ENCODE results near the gene HTR3A. TPM values are rescaled to one million over a fixed set of nuclear protein-coding genes. Genes with fewer than 3 reads are reported as not detected.
A peak's percentile ranks its signal among the peaks of the same experiment; 100 is the strongest.

Gene HTR3A
- total and polyA plus RNA-seq, 7 experiments from 2014 or later, result not detected

- H3K27me3 Mint-ChIP-seq, result peaks cover 12 to 34% (median 25%) of the 10 kb centered on the region in 5 donors
- DNase-seq, result no peak
- Histone ChIP-seq H3K27ac (ENCODE audit: low read depth, low read length) (no peak overlapping the region), H3K27me3 (ENCODE audit: control insufficient read depth in 2 of 2, insufficient read depth in 2 of 2, low read length in 2 of 2) (no peaks in the 10 kb centered on the region), H3K4me1 (ENCODE audit: control insufficient read depth in 2 of 2, insufficient read depth in 2 of 2, low read length in 2 of 2) (no peaks in the 10 kb centered on the region), H3K36me3 (ENCODE audit: control insufficient read depth in 2 of 3, insufficient read depth in 3 of 3, low read length in 3 of 3) (no peaks in the 10 kb centered on the region), H3K4me3 (ENCODE audit: low read length) (no peak overlapping the region), H3K9me3 (ENCODE audit: control insufficient read depth in 2 of 3, low read length in 3 of 3) (no peaks in the 10 kb centered on the region)
- ChIA-PET CTCF (no interaction called here), POLR2A (no interaction called here)
- no peak overlapping the region for H3K27ac Mint-ChIP-seq
- H3K4me3 Mint-ChIP-seq, result no peak overlapping the region
- intact Hi-C loops (cut with micrococcal nuclease), result no loop called here
- H3K4me1 Mint-ChIP-seq, result peaks cover 0 to 4% (median 0%) of the 10 kb centered on the region in 7 donors
- H3K9me3 Mint-ChIP-seq, result no peaks in the 10 kb centered on the region
- no peak for ATAC-seq
- H3K36me3 Mint-ChIP-seq, result no peaks in the 10 kb centered on the region
Measured at GRCh38 chr11:113952070-113952469, 22.8 kb upstream of the HTR3A start.

- Histone ChIP-seq H3K9me3 (ENCODE audit: control insufficient read depth in 2 of 3, low read length in 3 of 3) (no peaks in the 10 kb centered on the region), H3K4me1 (ENCODE audit: control insufficient read depth in 2 of 2, insufficient read depth in 2 of 2, low read length in 2 of 2) (no peaks in the 10 kb centered on the region), H3K4me3 (ENCODE audit: low read length) (no peak overlapping the region), H3K27ac (ENCODE audit: low read depth, low read length) (no peak overlapping the region), H3K36me3 (ENCODE audit: control insufficient read depth in 2 of 3, insufficient read depth in 3 of 3, low read length in 3 of 3) (no peaks in the 10 kb centered on the region), H3K27me3 (ENCODE audit: control insufficient read depth in 2 of 2, insufficient read depth in 2 of 2, low read length in 2 of 2) (no peaks in the 10 kb centered on the region)
- CTCF ChIA-PET, result no interaction called here
- no peaks in the 10 kb centered on the region for H3K9me3 Mint-ChIP-seq
- H3K36me3 Mint-ChIP-seq, result no peaks in the 10 kb centered on the region
- H3K4me3 Mint-ChIP-seq, result peak overlapping the region in 2 of 10 donors; percentile 5 to 51
- no peak for DNase-seq
- peaks cover 0 to 4% (median 0%) of the 10 kb centered on the region in 7 donors for H3K4me1 Mint-ChIP-seq
- peak; percentile 53 for ATAC-seq
- no peak overlapping the region for H3K27ac Mint-ChIP-seq
- POLR2A ChIA-PET, result no interaction called here
- intact Hi-C loops (cut with micrococcal nuclease), result no loop called here
- peaks cover 12 to 34% (median 25%) of the 10 kb centered on the region in 5 donors for H3K27me3 Mint-ChIP-seq
Measured at GRCh38 chr11:113952588-113952987, 22.3 kb upstream of the HTR3A start.

GRCh38 chr11:113954235-113954634 is 20.7 kb upstream of the HTR3A start:
- ChIA-PET POLR2A (no interaction called here), CTCF (no interaction called here)
- Mint-ChIP-seq H3K4me1 (peaks cover 0 to 4% (median 0%) of the 10 kb centered on the region in 7 donors), H3K9me3 (no peaks in the 10 kb centered on the region), H3K4me3 (no peak overlapping the region), H3K36me3 (no peaks in the 10 kb centered on the region), H3K27me3 (peaks cover 12 to 41% (median 27%) of the 10 kb centered on the region in 5 donors), H3K27ac (no peak overlapping the region)
- Histone ChIP-seq H3K36me3 (ENCODE audit: control insufficient read depth in 2 of 3, insufficient read depth in 3 of 3, low read length in 3 of 3) (no peaks in the 10 kb centered on the region), H3K9me3 (ENCODE audit: control insufficient read depth in 2 of 3, low read length in 3 of 3) (no peaks in the 10 kb centered on the region), H3K27me3 (ENCODE audit: control insufficient read depth in 2 of 2, insufficient read depth in 2 of 2, low read length in 2 of 2) (no peaks in the 10 kb centered on the region), H3K4me1 (ENCODE audit: control insufficient read depth in 2 of 2, insufficient read depth in 2 of 2, low read length in 2 of 2) (no peaks in the 10 kb centered on the region), H3K4me3 (ENCODE audit: low read length) (no peak overlapping the region), H3K27ac (ENCODE audit: low read depth, low read length) (no peak overlapping the region)
- ATAC-seq (no peak), DNase-seq (no peak)
- intact Hi-C loops (cut with micrococcal nuclease), result no loop called here

- Mint-ChIP-seq H3K4me3 (no peak overlapping the region), H3K4me1 (peaks cover 0 to 8% (median 0%) of the 10 kb centered on the region in 7 donors), H3K9me3 (no peaks in the 10 kb centered on the region), H3K27ac (no peak overlapping the region), H3K36me3 (no peaks in the 10 kb centered on the region), H3K27me3 (peaks cover 12 to 26% (median 20%) of the 10 kb centered on the region in 5 donors)
- no peak overlapping the region for H3K4me3 ChIP-seq (ENCODE audit: low read length)
- ATAC-seq (no peak), DNase-seq (no peak)
- no peaks in the 10 kb centered on the region for H3K36me3 ChIP-seq (ENCODE audit: control insufficient read depth in 2 of 3, insufficient read depth in 3 of 3, low read length in 3 of 3)
- ChIA-PET POLR2A (no interaction called here), CTCF (no interaction called here)
- H3K4me1 ChIP-seq (ENCODE audit: control insufficient read depth in 2 of 2, insufficient read depth in 2 of 2, low read length in 2 of 2), result no peaks in the 10 kb centered on the region
- intact Hi-C loops (cut with micrococcal nuclease), result no loop called here
- H3K9me3 ChIP-seq (ENCODE audit: control insufficient read depth in 2 of 3, low read length in 3 of 3), result no peaks in the 10 kb centered on the region
- H3K27ac ChIP-seq (ENCODE audit: low read depth, low read length), result no peak overlapping the region
- no peaks in the 10 kb centered on the region for H3K27me3 ChIP-seq (ENCODE audit: control insufficient read depth in 2 of 2, insufficient read depth in 2 of 2, low read length in 2 of 2)
Measured at GRCh38 chr11:113956986-113957385, 17.9 kb upstream of the HTR3A start.

- H3K4me3 ChIP-seq (ENCODE audit: low read length), result no peak overlapping the region
- CTCF ChIA-PET, result no interaction called here
- intact Hi-C loops (cut with micrococcal nuclease), result no loop called here
- no peaks in the 10 kb centered on the region for H3K9me3 Mint-ChIP-seq
- H3K27ac ChIP-seq (ENCODE audit: low read depth, low read length), result no peak overlapping the region
- peaks cover 0 to 7% (median 5%) of the 10 kb centered on the region in 5 donors for H3K27me3 Mint-ChIP-seq
- no peaks in the 10 kb centered on the region for H3K4me1 ChIP-seq (ENCODE audit: control insufficient read depth in 2 of 2, insufficient read depth in 2 of 2, low read length in 2 of 2)
- H3K9me3 ChIP-seq (ENCODE audit: control insufficient read depth in 2 of 3, low read length in 3 of 3), result no peaks in the 10 kb centered on the region
- no peaks in the 10 kb centered on the region for H3K36me3 ChIP-seq (ENCODE audit: control insufficient read depth in 2 of 3, insufficient read depth in 3 of 3, low read length in 3 of 3)
- ATAC-seq, result no peak
- no peak overlapping the region for H3K27ac Mint-ChIP-seq
- H3K4me3 Mint-ChIP-seq, result no peak overlapping the region
- H3K27me3 ChIP-seq (ENCODE audit: control insufficient read depth in 2 of 2, insufficient read depth in 2 of 2, low read length in 2 of 2), result no peaks in the 10 kb centered on the region
- POLR2A ChIA-PET, result no interaction called here
- no peaks in the 10 kb centered on the region for H3K36me3 Mint-ChIP-seq
- DNase-seq, result no peak
- H3K4me1 Mint-ChIP-seq, result peaks cover 0 to 6% (median 0%) of the 10 kb centered on the region in 7 donors
Measured at GRCh38 chr11:113960702-113961330, 14.1 kb upstream of the HTR3A start.

GRCh38 chr11:113967361-113967760 is 7.5 kb upstream of the HTR3A start:
- DNase-seq, result no peak
- Mint-ChIP-seq H3K4me1 (peaks cover 0 to 2% (median 0%) of the 10 kb centered on the region in 7 donors), H3K27ac (no peak overlapping the region), H3K9me3 (no peaks in the 10 kb centered on the region), H3K27me3 (peaks cover 0 to 8% (median 6%) of the 10 kb centered on the region in 5 donors), H3K36me3 (no peaks in the 10 kb centered on the region), H3K4me3 (no peak overlapping the region)
- Histone ChIP-seq H3K4me3 (ENCODE audit: low read length) (no peak overlapping the region), H3K9me3 (ENCODE audit: control insufficient read depth in 2 of 3, low read length in 3 of 3) (no peaks in the 10 kb centered on the region), H3K27me3 (ENCODE audit: control insufficient read depth in 2 of 2, insufficient read depth in 2 of 2, low read length in 2 of 2) (no peaks in the 10 kb centered on the region), H3K27ac (ENCODE audit: low read depth, low read length) (no peak overlapping the region), H3K4me1 (ENCODE audit: control insufficient read depth in 2 of 2, insufficient read depth in 2 of 2, low read length in 2 of 2) (no peaks in the 10 kb centered on the region), H3K36me3 (ENCODE audit: control insufficient read depth in 2 of 3, insufficient read depth in 3 of 3, low read length in 3 of 3) (no peaks in the 10 kb centered on the region)
- intact Hi-C loops (cut with micrococcal nuclease), result no loop called here
- ChIA-PET CTCF (no interaction called here), POLR2A (no interaction called here)
- no peak for ATAC-seq

- Histone ChIP-seq H3K27ac (ENCODE audit: low read depth, low read length) (no peak overlapping the region), H3K9me3 (ENCODE audit: control insufficient read depth in 2 of 3, low read length in 3 of 3) (no peaks in the 10 kb centered on the region), H3K4me1 (ENCODE audit: control insufficient read depth in 2 of 2, insufficient read depth in 2 of 2, low read length in 2 of 2) (no peaks in the 10 kb centered on the region), H3K36me3 (ENCODE audit: control insufficient read depth in 2 of 3, insufficient read depth in 3 of 3, low read length in 3 of 3) (no peaks in the 10 kb centered on the region), H3K27me3 (ENCODE audit: control insufficient read depth in 2 of 2, insufficient read depth in 2 of 2, low read length in 2 of 2) (no peaks in the 10 kb centered on the region), H3K4me3 (ENCODE audit: low read length) (no peak overlapping the region)
- ChIA-PET POLR2A (no interaction called here), CTCF (interaction anchor here (0.8 kb wide), 1 partner anchor 29 kb away, joined by 3 read pairs; no protein-coding TSS in a partner anchor)
- Mint-ChIP-seq H3K4me3 (no peak overlapping the region), H3K36me3 (no peaks in the 10 kb centered on the region), H3K4me1 (no peaks in the 10 kb centered on the region), H3K9me3 (no peaks in the 10 kb centered on the region), H3K27ac (no peak overlapping the region), H3K27me3 (peaks cover 0 to 15% (median 7%) of the 10 kb centered on the region in 5 donors)
- ATAC-seq (no peak), DNase-seq (no peak)
- intact Hi-C loops (cut with micrococcal nuclease), result no loop called here
Measured at GRCh38 chr11:113971506-113972195, 3.3 kb upstream of the HTR3A start.
